Measurements from ENCODE around the gene CHI3L1.

DNA sequence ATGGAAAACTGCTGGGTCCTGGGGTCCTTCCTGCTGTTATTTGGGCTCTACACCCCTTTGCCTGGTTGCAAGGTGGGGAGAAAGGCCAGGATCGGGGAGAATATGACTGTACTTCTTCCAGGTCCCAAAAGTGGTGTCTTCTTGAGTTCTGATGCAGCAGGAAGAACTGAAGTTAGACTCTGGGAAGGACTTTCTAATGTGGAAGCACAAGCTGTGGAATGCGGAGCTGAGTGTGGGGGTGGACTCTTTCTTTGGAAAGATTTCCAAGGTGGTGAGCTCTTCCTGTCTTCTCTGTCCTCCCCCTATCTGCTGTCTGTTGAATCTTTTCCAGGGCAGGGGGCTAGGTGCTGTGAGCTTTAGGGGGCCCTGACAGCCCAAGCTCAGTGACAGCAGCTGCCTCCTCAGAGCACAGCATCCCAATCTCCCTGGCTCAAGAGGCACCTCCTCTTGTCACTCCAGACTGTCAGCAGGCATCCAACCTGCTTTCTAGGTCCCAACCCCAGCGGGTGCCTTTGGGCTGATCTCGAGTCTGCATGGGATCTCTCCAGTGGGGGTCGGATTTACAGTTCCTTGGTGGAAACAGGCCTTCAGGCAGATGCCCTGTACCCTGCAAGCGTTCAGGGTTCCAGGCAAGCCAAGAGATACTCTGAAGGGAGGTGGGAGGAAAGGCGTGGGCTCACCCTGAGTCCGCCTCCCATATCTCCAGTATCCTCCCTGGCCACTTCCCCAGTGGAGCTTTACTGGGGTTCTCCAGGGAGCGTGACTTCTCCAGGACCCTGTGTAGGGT is 35.8 kb downstream of the CHI3L1 start:
- TF ChIP-seq, protein P1, sequence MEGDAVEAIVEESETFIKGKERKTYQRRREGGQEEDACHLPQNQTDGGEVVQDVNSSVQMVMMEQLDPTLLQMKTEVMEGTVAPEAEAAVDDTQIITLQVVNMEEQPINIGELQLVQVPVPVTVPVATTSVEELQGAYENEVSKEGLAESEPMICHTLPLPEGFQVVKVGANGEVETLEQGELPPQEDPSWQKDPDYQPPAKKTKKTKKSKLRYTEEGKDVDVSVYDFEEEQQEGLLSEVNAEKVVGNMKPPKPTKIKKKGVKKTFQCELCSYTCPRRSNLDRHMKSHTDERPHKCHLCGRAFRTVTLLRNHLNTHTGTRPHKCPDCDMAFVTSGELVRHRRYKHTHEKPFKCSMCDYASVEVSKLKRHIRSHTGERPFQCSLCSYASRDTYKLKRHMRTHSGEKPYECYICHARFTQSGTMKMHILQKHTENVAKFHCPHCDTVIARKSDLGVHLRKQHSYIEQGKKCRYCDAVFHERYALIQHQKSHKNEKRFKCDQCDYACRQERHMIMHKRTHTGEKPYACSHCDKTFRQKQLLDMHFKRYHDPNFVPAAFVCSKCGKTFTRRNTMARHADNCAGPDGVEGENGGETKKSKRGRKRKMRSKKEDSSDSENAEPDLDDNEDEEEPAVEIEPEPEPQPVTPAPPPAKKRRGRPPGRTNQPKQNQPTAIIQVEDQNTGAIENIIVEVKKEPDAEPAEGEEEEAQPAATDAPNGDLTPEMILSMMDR (conservative IDR thresholded peaks at IDR 0.05; ENCODE audit: low read length) = no peak
- no peak for TF ChIP-seq EZH2phosphoT487 (IDR thresholded peaks at IDR 0.05; ENCODE audit: borderline replicate concordance, low read depth, low read length)
